ENCODE results near the gene CNN1.
"Not testable (repeated sequence)": the region's sequence is repeated elsewhere in the genome, so short reads cannot be mapped to it uniquely, and the experiment has no call there.

Gene CNN1

DNA sequence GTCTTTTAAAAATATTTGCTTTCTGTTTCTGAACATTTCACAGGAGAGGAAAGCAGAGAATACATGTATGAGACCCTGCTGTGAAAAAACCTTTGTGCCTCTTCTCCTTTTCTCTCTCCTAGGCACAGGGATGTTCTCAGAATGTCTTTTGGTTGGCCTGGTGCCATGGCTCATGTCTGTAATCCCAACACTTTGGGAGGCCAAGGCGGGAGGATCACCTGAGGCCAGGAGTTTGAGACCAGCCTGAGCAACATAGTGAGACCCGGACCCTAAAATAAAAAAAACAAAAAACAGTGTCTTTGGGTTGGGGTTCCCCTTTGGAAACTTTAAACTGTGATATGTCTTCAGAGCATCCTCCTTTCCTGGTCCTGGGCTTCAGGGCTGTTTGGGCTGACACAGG, 60.1 kb downstream of the CNN1 start:
- no peak for DNase-seq

DNA sequence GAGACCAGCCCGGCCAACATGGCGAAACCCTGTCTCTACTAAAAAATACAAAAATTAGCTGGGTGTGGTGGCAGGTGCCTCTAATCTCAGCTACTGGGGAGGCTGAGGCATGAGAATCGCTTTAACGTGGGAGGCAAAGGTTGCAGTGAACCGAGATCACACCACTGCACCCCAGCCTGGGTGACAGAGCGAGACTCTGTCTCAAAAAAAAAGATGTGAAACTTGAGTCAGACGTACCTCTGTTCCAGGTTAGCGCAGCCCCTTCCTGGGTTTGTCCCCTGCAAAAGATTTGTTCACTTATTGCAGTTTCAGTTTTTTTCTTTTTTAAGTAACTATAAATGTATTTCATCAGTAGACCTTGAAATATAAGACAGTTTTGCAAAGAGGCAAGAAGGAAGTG, 61.1 kb downstream of the CNN1 start:
- DNase-seq, result not testable (repeated sequence)

Data from anterior cingulate cortex (tissue), 58 donors.